ENCODE measurements around the gene IFT81. TPM values are rescaled to one million over a fixed set of nuclear protein-coding genes. Genes with fewer than 3 reads are reported as not detected.

The IFT81 gene
- total RNA-seq, 1 experiment from 2014 or later, result 9.0 TPM

GRCh38 chr12:110084314-110085015, 39.7 kb upstream of the IFT81 start:
- Histone ChIP-seq H3K4me2 (ENCODE audit: low read length) (no peak overlapping the region), H3K4me3 (replicated peaks in 1 of 2; ENCODE audit: low read depth in 1 of 2, low read length in 2 of 2) (no peak overlapping the region), H3K27me3 (ENCODE audit: insufficient read depth, low read length) (no peaks in the 10 kb centered on the region; the same call in 1 of the 2 replicates), H4K20me1 (ENCODE audit: insufficient read depth) (no peaks in the 10 kb centered on the region), H3K9ac (ENCODE audit: low read length) (no peak overlapping the region), H3K9me2 (ENCODE audit: insufficient read depth) (no peaks in the 10 kb centered on the region), H3K9me3 (ENCODE audit: control insufficient read depth in 1 of 2, insufficient read depth in 1 of 2, low read depth in 1 of 2, low read length in 2 of 2) (no peaks in the 10 kb centered on the region), H3K27ac (ENCODE audit: low read depth, low read length) (no peak overlapping the region), H2AFZ (ENCODE audit: low read depth, low read length, poor library complexity, severe bottlenecking) (no peak overlapping the region), H3K4me1 (ENCODE audit: control insufficient read depth in 1 of 2, insufficient read depth in 2 of 2, low read length in 2 of 2) (no peaks in the 10 kb centered on the region), H3K79me2 (ENCODE audit: insufficient read depth, low read length) (no peaks in the 10 kb centered on the region), H3K36me3 (ENCODE audit: control insufficient read depth in 1 of 2, insufficient read depth in 2 of 2, low read length in 2 of 2) (no peaks in the 10 kb centered on the region)
- DNase-seq (ENCODE audit: low read depth, low spot score) (no peak), ATAC-seq (no peak)
- BruUV-seq (replicated peaks), result no TSS peak
- intact Hi-C loops (cut with micrococcal nuclease), result no loop called here
- ChIA-PET POLR2A (no interaction called here), CTCF (no interaction called here), RAD21 (ENCODE audit: low non-redundant PET in 1 of 2, low total read pairs in 2 of 2, uncharacterized antibody in 2 of 2, unreplicated experiment in 2 of 2) (no interaction called here)
- no peak for TF ChIP-seq FOSL1 (IDR thresholded peaks at IDR 0.05; ENCODE audit: low read depth)
- no peak for TF ChIP-seq TCF7L2 (IDR thresholded peaks at IDR 0.05; ENCODE audit: borderline replicate concordance, extremely low read depth, insufficient read depth, insufficient read length)
- TF ChIP-seq MAX (IDR thresholded peaks at IDR 0.05), result no peak
- TF ChIP-seq REST (IDR thresholded peaks at IDR 0.05; ENCODE audit: low read depth), result no peak
- TF ChIP-seq SP1 (IDR thresholded peaks at IDR 0.05; ENCODE audit: low read depth), result no peak
- no peak for TF ChIP-seq EZH2phosphoT487 (IDR thresholded peaks at IDR 0.05; ENCODE audit: borderline replicate concordance)
- no peak for TF ChIP-seq ELF1 (IDR thresholded peaks at IDR 0.05; ENCODE audit: borderline replicate concordance, low read depth)
- TF ChIP-seq EZH2 (IDR thresholded peaks at IDR 0.05), result no peak
- no peak for TF ChIP-seq ZBTB33 (IDR thresholded peaks at IDR 0.05; ENCODE audit: extremely low read depth, insufficient replicate concordance, low read length)
- TF ChIP-seq SRF (IDR thresholded peaks at IDR 0.05; ENCODE audit: low read depth), result no peak
- TF ChIP-seq RAD21 (IDR thresholded peaks at IDR 0.05; ENCODE audit: low read depth), result no peak
- no peak for TF ChIP-seq ZNF274 (IDR thresholded peaks at IDR 0.05; ENCODE audit: low read depth, low read length)
- TF ChIP-seq CBX3 (IDR thresholded peaks at IDR 0.05; ENCODE audit: low read depth), result no peak
- no peak for TF ChIP-seq SIN3A (IDR thresholded peaks at IDR 0.05; ENCODE audit: low read depth)
- no peak for TF ChIP-seq ATF3 (IDR thresholded peaks at IDR 0.05)
- TF ChIP-seq ZFX (IDR thresholded peaks at IDR 0.05), result no peak
- no peak for TF ChIP-seq POLR2AphosphoS5 (IDR thresholded peaks at IDR 0.05; ENCODE audit: low read depth, low read length)
- TF ChIP-seq YY1 (IDR thresholded peaks at IDR 0.05; ENCODE audit: extremely low read depth, insufficient replicate concordance, low read depth, low read length), result no peak
- no peak for TF ChIP-seq CEBPB (IDR thresholded peaks at IDR 0.05; ENCODE audit: low read depth)
- TF ChIP-seq EGR1 (IDR thresholded peaks at IDR 0.05; ENCODE audit: low read depth), result no peak

Data from HCT116 (cell line).